Jurkat, Clone E6-1 (cell line): ENCODE data around the gene MCTP1.

Experiments used
- DNase-seq: peaks from one replicate; pipeline ENCODE4 v3.0.0-alpha.2; 2011; ENCODE audit warnings: low read depth, low spot score
- H3K4me3 ChIP-seq: 2 replicates; pipeline ENCODE4 v1.5.1; 2011; ENCODE audit warnings: mild to moderate bottlenecking, low read length, control low read depth, moderate library complexity

MCTP1 gene

GRCh38 chr5:94674490-94675382, 610.2 kb downstream of the MCTP1 start:
- no peak for DNase-seq
- no peak overlapping the region for H3K4me3 ChIP-seq

GRCh38 chr5:94672746-94673145, 612.1 kb downstream of the MCTP1 start:
- no peak for DNase-seq
- no peak overlapping the region for H3K4me3 ChIP-seq

GRCh38 chr5:94670726-94671125, 614.2 kb downstream of the MCTP1 start:
- no peak for DNase-seq
- H3K4me3 ChIP-seq = no peak overlapping the region

GRCh38 chr5:94667937-94668336, 617.0 kb downstream of the MCTP1 start:
- no peak overlapping the region for H3K4me3 ChIP-seq

GRCh38 chr5:94661086-94661485, 623.8 kb downstream of the MCTP1 start:
- no peak overlapping the region for H3K4me3 ChIP-seq
- DNase-seq = no peak

More at GRCh38 chr5:94667937-94668336, 617.0 kb downstream of the MCTP1 start:
- no peak for DNase-seq

GRCh38 chr5:94660506-94660905, 624.4 kb downstream of the MCTP1 start:
- no peak for DNase-seq
- no peak overlapping the region for H3K4me3 ChIP-seq

- DNase-seq = no peak
- H3K4me3 ChIP-seq = no peak overlapping the region
These were observed 626.6 kb downstream of the MCTP1 start for GRCh38 chr5:94658272-94658671.
